IPS-NIHi7 (cell line): ENCODE measurements around the gene CCDC188.

Experiments used
- DNase-seq: peaks from one replicate; pipeline ENCODE4 v3.0.0; 2012; ENCODE audit warnings: mixed read lengths; ENCODE audit errors: extremely low spot score

Gene CCDC188

DNA sequence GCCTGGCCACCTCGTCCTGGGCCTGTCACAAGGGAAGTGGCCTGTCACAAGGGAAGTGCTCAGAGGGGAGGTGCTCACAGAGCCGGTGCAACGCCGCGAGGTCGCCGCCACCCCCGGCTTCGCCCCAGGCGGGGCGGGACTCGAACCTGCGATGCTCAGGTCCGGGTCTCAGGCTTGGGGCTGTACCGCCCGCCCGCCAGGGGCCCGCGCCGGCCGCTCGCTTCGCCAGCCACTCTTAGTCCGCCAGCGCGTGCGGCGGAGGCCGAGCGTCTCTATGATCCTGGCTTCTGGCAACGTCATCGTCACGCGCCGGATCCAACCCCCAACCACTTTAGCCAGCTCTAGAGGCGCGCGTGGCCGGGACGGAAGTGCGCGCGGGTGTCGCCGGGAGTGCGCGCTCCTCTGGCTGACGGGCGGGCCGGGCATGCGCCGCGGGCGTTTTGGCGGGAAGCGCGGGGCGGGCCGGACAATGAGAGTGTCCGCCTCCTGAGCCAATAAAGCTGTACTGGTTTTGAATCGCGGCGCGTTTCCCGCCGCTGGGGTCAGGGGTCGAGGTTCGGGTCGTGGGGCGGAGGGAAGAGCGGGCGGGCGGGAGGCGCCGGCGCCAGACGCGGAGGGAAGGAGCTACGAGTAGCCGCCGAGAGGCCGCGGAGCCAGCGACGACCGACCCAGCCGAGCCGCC, 33.8 kb downstream of the CCDC188 start, which contains the start of gene TRMT2A:
Gene TRMT2A (minus strand): TSS at position 276 of the 682 bp plus-strand sequence. CDS start 320 bp downstream, outside the sequence.
- DNase-seq: peak; percentile 98

DNA sequence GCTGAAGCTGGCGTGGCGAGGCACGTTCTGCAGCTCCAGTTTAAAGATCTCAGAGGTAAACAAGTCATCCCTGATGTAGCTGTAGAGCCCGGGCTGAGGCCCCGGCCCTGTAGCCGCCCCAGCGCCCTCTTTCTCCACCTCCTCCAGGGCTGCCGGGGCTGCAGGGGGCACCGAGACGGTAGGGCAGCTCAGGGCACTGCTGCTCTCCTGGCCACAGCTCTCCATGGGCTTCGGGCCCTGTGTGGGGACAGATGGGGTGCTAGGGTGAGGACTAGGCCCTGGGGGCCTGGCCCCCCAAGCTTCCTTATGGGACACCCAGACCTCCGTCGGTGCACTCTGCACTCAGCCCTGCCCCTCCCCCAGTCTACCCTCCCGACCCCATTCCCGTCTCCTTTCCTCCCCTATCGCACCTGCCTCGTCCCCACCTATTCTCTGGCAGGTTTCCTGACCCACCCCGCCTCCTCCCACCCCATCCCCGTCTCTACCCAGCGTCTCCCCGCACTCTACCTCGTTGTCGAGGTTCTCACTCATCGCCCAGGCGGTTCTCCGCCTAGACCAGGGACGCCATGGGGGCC, 34.4 kb downstream of the CCDC188 start:
- DNase-seq: peak; percentile 48

DNA sequence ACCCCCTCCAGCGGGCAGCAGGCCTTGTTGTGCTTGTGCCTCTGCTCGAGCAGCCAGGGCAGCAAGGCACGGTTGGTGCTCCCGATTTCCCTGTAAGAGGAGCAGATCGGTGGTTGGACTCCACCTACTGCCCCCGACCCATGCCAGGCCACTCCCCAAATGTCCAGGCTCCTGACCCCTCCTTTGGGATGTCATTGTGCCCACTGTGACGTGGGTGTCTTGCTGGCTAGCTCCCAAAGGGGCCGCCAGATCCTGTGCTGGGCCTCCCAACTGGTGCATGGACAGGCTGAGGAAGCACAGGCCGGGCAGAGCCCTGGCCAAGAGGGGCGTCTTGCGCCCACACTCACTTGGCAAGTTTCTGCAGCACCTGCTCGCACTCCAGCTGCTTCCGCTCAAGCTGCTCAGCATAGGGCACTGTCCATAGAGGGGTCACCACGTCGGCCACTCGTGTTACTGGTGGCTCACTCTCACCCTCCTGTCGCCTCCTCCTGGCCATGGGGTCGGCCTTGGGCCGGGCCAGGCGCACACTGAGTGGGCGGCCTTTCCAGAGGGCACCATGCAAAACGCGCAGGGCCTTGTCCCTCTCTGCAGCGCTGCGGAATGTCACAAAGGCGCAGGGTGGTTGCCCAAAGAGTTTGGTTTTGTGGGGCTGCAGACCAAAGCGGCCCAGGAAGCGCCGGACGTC, 35.0 kb downstream of the CCDC188 start, which contains the start of gene RANBP1:
Gene RANBP1 (plus strand): TSS at position 414 of the 685 bp plus-strand sequence. CDS start 81 bp downstream, at position 495.
- no peak for DNase-seq

DNA sequence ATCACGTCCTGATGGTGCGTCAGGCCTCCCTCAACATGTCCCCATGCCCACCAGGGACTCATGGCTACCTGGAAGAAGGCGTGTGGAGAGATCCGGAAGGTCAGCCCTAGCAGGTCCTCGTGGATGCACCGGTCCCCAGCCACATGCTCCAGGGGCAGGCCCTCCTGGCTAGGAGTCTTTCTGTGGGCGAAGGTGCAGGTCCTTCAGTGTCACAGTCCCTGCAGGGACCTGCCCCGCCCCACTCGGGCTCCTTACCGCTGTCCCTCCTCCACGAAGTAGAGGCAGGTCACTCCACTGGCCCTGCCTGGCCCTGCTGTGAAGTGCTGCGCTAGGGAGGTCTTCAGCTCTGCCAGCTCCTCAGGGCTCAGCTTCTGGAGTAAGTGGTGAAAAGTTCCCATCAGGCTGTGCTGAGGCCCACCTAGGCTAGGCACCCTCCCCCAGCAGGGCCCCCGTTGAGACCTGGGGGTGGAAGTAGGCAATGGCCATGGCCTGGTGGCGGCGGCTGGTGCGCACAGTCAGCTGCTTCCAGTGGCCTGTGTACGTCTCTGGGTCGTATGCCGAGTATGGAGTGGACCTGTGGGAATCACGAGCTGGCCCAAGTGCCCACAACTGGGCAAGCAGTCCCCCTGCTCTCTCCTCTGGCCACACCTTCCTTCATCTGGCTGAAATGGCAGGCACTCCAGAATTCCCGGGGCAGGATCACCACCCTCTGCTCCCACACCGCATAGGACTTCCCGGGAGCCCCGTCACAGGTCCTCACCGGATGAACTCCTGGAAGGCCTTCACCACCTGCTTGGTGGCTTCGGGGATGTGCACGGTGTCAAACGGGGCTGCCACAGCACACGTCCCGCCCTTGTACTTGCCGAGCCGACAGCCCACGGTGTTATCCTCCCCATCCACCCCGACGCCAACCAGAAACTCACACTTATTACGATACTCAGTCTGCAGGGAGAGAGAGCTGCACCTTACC, 36.1 kb downstream of the CCDC188 start:
- no peak for DNase-seq

DNA sequence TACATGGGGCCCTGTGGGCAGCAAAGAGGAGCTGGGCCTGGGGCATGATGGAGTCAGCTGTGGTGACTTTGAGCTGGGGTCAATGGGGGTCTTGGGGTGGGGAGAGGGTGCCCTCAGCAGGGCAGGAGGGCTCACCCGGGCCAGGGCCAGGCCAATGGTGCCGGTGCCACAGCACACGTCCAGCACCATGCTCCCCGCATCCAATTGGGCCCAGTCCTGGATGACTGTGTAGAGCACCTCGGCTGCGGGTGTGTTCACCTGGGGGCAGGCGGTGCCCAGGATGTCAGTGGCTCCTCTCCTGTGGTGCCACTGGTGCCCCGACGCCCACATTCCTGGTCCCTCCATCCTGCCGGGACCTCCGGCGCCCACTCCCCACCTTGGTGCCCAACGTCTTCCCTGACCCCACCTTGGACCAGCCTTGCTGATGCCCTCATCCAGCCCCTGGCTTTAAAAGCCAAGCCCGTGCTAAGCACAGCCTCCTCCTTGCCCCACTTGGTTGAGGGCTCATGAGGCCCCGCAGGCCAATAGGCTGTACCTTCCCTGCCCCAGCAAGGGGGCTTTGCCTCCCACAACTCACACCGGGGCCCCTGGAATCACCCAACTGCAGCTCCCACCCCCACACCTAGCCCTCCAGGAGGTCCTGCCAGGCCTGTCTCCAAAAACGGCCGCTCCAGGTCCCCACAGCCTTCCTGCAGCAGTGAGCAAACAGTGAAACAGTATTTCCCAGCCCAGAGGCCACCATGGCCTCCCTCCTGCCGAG, 37.1 kb downstream of the CCDC188 start:
- DNase-seq: no peak

DNA sequence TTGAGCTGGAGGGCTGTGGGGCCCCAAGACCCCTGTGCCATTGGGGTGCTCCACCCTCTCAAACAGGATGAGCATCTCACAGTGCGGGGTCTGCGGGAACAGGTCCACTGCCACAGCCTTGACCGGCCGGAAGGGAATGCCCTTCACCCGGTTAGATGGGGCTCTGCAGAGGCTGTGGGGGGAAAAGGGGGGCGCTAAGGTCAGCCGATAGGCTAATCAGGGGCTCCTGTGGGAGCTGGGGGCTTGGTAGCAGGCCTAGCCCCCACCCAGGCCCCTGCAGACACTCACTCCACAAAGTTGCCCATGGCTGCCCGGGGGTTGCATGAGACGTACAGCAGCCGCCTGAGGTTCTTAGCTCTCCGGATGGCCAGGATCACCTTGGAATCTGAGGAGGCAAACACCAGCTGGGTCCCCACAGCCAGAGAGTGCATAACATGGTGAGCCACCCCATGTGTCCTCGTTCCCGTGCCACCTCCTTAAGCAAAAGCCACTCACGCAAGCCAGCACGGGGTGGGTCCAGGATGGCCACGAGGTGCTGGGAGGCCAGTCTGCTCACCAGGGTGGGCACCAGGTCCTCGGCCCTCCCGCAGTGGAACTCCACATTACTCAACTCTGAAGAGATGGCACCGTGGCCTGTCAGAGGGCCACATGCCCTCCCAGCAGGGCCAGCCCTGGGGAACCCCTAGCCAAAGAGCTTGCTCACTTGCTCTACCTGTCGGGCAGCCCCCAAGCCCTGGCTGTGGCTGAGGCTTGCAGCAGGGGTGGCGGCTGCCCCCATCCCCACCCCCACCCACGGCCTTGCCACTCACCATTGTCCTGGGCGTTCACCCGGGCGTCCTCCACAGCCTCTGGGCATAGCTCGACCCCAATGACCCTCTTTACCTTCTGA, 38.0 kb downstream of the CCDC188 start:
- DNase-seq: no peak

DNA sequence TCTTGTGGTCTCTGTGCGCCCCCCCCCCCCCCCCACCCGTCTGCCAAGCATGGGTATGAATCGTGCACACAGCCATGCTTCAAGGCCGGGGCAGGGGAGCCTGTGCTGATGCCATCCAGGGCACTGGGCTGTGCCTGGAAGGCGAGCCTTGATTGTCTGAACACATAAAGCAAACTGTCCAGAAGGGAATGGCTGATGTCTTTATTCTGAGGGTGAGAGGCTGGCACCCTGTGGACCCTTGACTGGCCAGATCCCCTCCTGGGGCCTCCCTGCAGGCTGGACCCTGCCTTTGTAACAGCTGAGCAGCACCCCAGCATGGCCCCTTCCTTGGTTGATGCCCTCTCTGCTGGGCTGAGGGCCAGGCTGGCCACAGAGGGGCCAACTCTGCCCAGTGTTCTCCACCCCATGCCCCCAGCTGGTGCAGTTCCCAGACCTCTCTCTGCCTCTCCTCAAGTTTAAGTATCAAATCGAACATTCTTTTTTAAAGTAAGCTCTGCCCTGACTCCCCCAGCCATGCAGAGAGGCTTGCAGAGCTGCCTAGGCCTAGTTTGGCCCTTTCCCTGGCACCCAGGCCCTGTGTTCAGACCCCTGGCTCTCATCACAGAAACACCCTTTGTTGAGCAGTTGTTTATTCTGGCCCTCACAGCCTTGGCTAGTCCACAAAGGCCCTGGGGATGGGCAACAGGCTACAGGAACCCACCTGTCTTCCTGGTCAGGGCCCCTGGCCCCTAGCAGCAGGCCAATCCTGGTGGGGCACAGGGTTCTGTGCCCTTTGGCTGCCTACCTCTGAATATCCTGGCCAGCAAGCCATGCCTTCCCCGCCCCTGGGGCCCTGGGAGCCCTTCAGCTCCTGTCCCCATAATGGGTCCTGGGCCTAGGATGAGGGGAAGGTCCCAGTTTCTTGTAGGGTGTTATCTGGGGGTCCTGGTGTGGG, 38.9 kb downstream of the CCDC188 start:
- no peak for DNase-seq

DNA sequence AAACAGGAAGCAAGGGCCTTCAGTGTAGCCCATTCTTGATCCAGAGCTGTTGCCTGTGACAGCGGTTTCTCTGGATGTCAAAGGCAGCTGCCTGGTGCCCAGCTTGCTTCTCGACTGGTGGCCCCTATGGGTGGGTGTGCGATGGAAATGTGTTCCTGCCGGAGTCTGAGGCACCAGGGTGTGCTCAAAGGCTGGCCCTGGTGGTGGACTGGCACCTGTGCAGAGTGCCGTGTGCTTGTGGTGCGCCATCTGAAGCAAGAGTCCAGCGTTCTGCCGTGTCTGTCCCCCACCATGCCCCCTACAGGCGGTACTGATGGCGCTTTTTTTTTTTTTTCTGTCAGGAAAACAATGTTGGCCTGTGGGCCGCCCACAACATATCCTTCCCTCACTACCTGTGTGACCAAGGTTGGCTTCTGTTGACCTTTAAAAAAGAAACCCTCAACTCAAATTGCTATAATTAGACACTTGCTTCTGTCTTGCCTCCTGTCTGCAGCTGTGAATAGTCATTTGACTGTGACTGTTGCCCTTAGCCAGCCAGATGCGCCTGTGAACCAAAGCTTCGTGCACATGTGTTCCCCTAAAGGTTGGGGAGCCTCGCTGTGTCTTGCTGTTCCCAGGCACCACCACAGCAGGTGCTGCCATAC, 39.7 kb downstream of the CCDC188 start:
- peak; percentile 66 for DNase-seq

DNA sequence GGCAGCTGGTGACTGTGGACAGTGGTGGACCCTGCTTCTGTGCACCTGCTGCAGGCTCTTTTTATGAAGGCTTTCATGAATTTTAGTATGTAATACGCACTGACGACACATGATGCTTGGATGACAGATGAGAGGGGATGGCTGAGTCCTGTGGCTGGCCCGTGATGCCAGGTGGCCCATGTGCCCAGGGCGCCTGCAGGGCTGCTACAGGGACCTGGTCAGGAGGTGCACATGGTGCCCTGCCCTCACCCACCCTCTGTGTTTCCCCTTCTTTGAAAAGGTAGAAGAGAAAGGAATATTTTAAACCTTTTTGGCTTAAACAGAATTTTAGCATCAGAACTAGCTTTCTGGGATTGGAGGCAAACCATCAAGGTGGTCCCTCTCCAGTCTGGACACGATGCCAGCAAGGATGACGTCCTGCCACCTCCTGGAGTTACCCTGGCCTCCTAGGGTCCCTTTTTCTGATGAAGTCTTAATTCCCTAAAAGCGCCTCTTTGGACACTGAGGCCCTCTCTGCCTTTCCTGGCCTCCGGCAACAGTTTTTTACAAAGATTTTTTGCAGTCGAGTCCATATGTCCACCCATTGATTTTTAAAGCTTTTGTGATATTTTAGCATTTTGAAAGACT, 40.4 kb downstream of the CCDC188 start:
- no peak for DNase-seq

DNA sequence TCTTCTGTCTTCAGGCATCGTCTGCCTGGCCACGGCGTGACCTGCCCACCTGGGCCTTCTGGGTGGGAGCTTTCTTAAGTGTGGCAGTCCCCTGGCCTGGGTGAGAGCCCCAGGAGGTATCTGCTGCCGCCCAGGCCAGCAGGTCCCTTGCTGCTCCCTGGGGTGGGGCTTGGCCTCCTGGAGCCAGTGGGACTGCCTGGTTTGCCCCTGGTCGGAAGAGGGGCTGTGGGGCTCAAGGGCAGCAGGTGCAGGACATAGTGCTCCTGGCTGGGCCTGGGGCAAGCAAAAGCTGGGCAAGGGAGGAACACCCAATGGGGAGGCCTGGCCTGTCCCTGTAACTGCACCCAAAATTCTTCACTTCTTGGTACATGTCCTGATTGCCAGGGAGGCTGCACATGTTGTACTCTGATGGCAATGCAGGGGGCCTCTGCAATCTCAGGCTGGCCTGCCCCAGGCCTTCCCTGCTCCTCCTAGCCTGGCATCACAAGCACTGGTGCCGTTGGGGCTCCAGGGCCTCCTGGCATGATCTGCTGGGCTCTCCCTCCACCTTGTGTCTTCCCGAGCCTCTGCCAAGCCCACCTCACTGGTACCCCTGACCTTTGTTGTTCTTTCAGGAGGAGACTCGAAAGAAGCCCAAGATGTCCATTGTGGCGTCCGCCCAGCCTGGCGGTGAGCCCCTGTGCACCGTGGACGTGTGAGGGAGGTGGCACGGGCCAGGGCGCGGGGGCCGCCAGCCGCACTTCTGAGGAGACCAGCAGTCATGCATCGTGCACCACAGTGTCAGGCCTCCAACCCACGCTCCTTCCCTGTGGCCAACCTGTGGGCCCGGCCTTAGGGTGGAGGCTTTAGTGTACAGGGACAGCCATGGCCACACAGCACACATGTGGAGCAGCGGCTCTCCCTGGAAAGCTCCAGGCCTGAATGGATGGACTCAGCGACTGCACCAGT, 41.2 kb downstream of the CCDC188 start:
- no peak for DNase-seq

DNA sequence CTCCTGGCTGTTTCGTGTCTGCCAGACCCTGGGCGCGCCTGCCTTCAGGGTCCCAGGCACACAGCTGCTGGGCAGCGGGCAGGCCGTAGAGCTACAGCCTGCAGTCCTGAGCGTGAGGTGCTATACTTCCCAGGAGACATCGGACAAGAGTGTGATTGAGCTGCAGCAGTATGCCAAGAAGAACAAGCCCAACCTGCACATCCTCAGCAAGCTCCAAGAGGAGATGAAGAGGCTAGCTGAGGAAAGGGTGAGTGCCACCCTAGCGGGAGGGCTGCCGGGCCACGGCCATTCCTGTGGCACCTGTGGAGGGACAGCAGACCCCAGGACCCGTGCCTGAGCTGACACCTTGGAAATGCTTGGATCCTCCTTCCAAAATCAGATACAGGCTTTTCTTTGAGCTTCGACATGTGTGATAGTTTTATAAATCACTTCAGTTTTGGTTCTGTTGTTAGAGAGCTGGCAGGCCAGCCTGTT, 42.1 kb downstream of the CCDC188 start:
- DNase-seq: no peak

DNA sequence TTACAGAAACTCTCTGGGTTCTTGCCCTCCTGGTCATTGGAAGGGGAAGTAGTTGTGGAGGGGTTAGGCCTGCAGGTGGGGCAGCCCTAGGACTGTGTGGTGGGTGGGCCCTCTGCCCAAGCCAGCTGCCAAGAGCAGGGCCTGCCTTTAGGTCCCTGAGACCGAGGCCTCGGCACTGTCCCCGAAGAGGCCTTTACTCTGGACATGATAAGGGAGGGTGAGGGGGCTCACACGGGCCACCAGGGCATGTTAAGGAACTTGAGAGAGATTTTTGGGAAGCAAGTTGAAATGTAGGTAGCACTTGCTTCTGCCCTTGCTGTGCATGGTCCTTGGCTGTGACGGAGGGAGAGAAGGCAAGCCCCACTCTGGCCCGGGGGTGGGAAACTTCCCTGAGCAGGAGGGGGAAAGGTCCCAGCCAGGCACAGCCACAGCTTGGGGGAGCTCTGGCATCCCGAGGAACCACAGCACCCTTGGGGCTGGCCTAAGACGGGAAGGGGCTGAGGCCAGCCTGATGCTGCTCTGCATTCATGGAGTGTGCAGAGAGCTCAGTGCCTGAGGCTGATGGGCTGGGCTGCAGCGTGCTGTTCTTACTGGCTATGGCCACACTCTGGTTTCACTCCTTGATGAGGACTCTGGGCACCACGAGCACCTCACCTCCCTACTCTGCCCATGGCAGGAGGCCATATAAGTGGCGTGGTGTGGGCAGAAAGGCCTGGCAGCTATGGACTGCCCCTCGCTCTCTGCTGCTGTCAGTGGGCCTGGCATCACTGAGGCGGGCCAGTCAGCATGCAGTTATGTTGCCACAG, 42.7 kb downstream of the CCDC188 start:
- no peak for DNase-seq

DNA sequence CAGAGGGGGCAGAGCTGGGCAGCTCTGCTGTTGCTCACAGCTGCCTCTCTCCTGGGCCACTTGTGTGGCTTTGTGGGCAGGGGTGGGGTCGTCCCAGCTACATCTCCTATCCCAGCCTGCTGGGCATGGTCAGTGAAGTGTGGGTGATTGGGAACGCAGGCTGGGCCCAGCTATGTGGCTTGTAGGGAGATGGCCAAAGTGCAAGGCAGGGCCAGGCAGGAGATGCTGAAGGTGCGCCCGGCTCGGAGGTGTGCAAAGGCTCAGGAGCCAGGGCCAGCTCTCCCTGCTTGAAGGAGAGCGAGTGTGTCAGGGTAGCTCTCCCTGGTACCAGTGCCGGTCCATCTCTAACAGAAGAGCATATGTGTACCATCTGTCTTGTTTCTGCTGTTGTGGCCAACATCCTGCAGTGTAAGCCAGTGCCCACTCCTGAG, 43.4 kb downstream of the CCDC188 start:
- no peak for DNase-seq

DNA sequence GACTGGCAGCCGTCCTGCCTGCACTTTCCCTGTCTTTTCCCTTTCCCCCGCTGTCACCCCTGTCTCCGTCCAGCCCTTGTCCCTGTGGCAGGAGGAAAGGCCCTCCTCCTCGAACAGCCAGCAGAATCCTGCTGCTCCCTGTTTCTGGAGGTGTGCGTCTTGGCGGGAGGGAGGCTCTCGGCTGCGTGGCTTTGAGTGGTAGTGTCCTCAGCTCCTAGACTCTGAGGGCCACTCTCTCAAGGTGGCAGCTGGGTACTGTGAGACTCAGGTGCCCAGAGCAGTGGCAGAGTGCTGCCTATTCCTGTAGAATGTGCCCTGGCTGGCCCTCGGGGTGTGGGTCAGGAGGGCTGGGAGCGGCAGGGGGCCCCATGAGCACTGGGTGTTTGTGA, 44.0 kb downstream of the CCDC188 start:
- DNase-seq: no peak

DNA sequence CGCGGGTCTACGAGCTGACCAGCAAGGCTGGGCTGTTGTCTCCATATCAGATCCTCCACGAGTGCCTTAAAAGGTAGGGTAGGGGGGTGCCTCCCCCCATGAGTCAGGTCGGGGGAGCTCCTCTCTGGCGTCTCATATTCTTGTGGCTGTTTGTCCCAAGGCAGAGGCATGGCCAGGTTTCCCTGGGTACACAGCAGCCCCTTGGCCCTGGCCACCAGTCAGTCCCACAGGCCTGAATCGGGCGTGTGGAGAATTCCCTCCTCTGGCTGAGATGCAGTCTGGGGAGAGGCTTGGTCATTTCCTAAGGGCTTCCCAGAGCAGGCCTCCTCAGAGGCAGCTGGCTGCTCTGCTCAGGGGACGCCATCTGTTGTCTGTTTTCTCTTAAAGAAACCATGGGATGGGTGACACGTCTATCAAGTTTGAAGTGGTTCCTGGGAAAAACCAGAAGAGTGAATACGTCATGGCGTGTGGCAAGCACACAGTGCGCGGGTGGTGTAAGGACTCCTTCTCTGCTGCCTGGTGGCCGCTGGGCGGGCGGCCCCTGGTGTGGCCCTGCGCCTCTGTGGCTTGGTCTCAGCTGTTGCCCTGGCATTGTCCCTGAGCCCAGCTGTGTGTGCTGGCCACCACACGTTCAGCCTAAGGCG, 44.5 kb downstream of the CCDC188 start:
- no peak for DNase-seq
